ENCODE data around the gene RAC3.

RAC3 gene

DNA sequence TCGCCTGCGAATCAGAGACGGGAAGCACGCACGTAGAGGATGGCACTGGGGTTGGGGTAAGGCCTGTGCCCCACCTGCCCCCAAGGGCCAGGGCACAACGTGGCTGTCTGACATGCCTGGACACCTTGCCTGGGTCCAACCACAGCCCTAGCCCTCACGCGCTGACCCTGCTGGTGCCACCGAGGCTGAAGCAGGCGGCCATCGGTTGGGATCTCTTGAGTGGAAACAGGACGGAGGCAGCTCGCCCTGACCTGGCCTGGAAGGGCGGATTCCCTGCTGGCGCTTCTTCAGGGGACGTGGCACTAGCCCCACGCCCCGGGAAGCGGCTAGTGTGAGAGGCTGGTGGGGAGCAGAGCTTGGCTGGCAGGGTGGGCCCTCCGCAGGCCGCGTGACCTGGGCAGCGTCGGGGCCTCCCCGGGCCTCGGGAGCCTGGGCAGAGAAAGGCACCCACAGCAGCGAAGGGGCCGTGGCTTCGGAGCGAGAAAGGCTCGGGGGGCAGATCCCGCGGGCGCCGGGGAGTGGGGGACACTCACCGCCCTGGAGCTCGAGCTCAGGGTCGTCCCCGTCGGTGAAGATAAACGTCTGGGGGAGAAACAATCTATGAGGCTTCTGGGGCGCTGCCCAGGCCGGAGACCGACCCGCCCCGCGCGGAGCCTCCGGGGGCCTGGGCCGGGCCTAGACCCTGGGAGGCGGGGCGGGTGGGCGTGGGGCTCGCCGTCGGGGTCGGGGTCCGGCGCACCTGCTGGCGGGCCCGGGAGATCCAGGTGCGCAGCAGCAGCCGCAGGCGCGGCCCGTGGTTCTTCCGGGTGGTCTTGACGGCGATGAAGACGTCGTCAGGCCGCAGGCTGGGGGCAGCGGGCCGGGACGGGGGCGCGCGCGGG, 19.5 kb downstream of the RAC3 start:
- Histone ChIP-seq H3K4me1 (ENCODE audit: control insufficient read depth, insufficient read depth, low read length) (peaks cover 18% of the 10 kb centered on the region), H3K4me3 (ENCODE audit: low read length) (peak overlapping the region; percentile 78), H3K27me3 (replicated peaks; ENCODE audit: control insufficient read depth, insufficient read depth, low read length) (no peaks in the 10 kb centered on the region), H3K9me3 (ENCODE audit: control insufficient read depth, low read length) (no peaks in the 10 kb centered on the region), H3K9ac (ENCODE audit: low read length) (peak overlapping the region; percentile 94), H3K36me3 (ENCODE audit: control insufficient read depth, insufficient read depth, low read length, severe bottlenecking) (peaks cover 41% of the 10 kb centered on the region)
- peak; percentile 23 for DNase-seq (ENCODE audit: low read depth)

DNA sequence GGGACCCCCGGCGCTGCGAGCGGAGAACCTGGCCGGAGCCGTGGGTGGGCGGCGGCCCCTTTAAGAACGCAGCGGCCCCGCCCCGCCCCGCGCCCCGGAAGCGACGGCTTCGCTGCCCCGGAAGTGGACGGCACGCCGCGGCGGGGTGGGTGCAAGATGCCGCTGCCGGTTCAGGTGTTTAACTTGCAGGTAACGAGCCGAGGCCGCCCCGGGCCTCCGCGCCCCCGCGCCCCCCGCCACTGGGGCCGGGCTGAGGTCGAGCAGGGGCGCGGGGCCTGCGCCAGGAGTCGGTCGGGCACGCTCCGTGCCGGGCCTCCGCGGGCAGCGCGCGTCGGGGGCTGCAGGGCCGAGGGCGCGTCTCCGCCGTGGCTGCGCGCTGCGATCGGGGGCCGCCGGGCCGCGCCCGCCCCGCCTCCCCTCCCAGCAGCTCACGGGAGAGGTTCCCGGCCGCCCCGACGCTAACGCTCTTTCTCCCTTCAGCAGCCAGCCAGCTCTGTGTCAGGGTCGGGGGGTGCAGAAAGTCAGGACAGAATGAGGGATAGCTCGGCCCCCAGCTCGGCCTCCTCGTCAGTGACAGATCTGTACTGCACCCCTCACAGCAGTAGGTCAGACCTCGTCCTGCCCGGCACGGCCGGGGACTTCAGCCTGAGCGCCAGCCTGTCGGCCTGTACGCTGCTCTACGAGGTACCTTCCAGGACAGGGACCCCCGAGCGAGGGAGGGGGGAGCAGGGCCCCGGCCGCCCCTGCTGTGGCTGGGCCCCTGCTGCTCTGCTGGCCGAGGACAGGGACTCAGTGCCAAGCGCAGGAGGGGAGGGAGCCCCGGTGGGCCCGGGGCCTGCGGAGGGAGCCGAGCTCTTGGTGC, 20.5 kb downstream of the RAC3 start, which contains the start of the genes GPS1 and RFNG:
TSS of gene GPS1 (plus strand) at position 123 of the 862 bp plus-strand sequence. CDS start at position 157, 34 bp downstream.
TSS of gene RFNG (minus strand) at position 36 of the 862 bp plus-strand sequence. CDS start 45 bp downstream, outside the sequence.
- Histone ChIP-seq H3K9me3 (ENCODE audit: control insufficient read depth, low read length) (no peaks in the 10 kb centered on the region), H3K27me3 (replicated peaks; ENCODE audit: control insufficient read depth, insufficient read depth, low read length) (no peaks in the 10 kb centered on the region), H3K4me3 (ENCODE audit: low read length) (peak within 1 kb of the TSS; percentile 91), H3K9ac (ENCODE audit: low read length) (peak within 1 kb of the TSS; percentile 94), H3K36me3 (ENCODE audit: control insufficient read depth, insufficient read depth, low read length, severe bottlenecking) (peaks cover 46% of the 10 kb centered on the region), H3K4me1 (ENCODE audit: control insufficient read depth, insufficient read depth, low read length) (peaks cover 18% of the 10 kb centered on the region)
- DNase-seq (ENCODE audit: low read depth) = peak; percentile 83

DNA sequence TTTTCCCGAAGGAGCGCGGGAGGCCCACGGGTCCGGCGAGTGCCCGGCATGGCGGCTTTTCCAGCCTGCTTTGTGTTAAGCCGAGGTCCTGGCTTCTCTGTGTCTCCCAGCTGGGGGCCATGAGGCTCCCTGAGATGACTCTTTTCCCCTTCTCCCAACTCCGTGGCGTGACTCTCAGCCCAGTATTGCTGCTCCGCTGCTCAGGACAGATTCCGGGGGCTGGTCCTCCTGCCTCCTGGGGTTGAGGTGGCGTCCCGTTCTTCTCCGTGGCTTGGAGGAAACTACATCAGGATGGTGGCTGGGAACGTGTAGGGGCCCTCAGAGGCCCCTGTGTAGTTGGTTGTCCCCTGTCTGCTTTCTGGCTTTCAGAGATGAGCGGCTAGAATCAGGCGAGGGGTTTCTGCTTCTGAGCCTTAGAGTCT, 21.2 kb downstream of the RAC3 start:
- peak overlapping the region; percentile 94 for H3K9ac ChIP-seq (ENCODE audit: low read length)
- peak overlapping the region; percentile 91 for H3K4me3 ChIP-seq (ENCODE audit: low read length)
- no peaks in the 10 kb centered on the region for H3K27me3 ChIP-seq (replicated peaks; ENCODE audit: control insufficient read depth, insufficient read depth, low read length)
- peaks cover 46% of the 10 kb centered on the region for H3K36me3 ChIP-seq (ENCODE audit: control insufficient read depth, insufficient read depth, low read length, severe bottlenecking)
- no peaks in the 10 kb centered on the region for H3K9me3 ChIP-seq (ENCODE audit: control insufficient read depth, low read length)
- peaks cover 18% of the 10 kb centered on the region for H3K4me1 ChIP-seq (ENCODE audit: control insufficient read depth, insufficient read depth, low read length)
- DNase-seq (ENCODE audit: low read depth) = peak; percentile 21

DNA sequence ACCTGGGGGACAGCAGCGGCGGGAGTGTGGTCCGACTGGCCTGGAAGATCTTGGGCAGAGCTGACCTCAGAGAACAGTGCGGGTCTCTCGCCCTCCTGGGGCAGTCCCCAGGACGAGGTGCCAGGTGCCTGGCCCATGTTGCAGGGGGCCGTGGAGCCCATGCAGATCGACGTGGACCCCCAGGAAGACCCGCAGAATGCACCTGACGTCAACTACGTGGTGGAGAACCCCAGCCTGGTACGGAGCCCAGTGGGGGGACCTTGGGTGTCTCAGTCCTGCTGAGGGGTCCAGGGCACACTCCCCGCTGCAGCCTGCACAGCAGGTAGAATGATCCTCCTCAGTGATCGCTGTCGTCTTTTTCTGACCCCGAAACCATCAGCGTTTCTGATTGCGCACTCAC, 21.7 kb downstream of the RAC3 start:
- Histone ChIP-seq H3K4me3 (ENCODE audit: low read length) (peak overlapping the region; percentile 91), H3K36me3 (ENCODE audit: control insufficient read depth, insufficient read depth, low read length, severe bottlenecking) (peaks cover 47% of the 10 kb centered on the region), H3K27me3 (replicated peaks; ENCODE audit: control insufficient read depth, insufficient read depth, low read length) (no peaks in the 10 kb centered on the region), H3K4me1 (ENCODE audit: control insufficient read depth, insufficient read depth, low read length) (peaks cover 18% of the 10 kb centered on the region), H3K9ac (ENCODE audit: low read length) (peak overlapping the region; percentile 94), H3K9me3 (ENCODE audit: control insufficient read depth, low read length) (no peaks in the 10 kb centered on the region)
- no peak for DNase-seq (ENCODE audit: low read depth)

DNA sequence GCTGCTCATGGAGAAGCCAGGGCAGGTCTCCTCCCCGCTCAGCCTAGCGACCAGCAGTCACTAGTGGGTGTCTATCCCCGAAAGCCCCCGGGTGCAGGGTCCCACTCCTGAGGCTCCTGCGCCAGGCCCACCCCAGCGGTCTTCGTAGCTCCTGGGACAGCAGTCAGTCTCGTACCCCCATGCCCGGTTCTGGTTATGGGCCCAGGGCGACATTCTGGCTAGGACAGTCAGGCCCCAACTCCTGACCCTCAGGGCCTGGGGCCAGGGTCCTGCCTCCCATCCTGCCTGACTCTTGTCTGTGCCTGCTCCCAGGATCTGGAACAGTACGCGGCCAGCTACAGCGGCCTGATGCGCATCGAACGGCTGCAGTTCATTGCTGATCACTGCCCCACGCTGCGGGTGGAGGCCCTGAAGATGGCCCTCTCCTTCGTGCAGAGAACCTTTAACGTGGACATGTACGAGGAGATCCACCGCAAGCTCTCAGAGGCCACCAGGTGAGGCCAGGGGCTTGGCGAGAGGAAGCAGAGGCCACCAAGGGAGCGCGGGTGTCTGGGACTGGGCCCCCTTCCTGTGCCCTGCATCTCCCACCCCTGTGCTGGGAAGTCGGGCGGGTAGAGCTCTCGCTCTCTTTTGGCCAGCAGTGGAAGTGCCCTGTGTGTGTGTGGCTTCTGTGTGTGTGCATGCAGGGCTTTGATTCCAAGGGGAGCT, 22.2 kb downstream of the RAC3 start:
- Histone ChIP-seq H3K4me3 (ENCODE audit: low read length) (peak overlapping the region; percentile 91), H3K27me3 (replicated peaks; ENCODE audit: control insufficient read depth, insufficient read depth, low read length) (no peaks in the 10 kb centered on the region), H3K9ac (ENCODE audit: low read length) (peak overlapping the region; percentile 94), H3K36me3 (ENCODE audit: control insufficient read depth, insufficient read depth, low read length, severe bottlenecking) (peaks cover 52% of the 10 kb centered on the region), H3K9me3 (ENCODE audit: control insufficient read depth, low read length) (no peaks in the 10 kb centered on the region), H3K4me1 (ENCODE audit: control insufficient read depth, insufficient read depth, low read length) (peaks cover 18% of the 10 kb centered on the region)
- no peak for DNase-seq (ENCODE audit: low read depth)

DNA sequence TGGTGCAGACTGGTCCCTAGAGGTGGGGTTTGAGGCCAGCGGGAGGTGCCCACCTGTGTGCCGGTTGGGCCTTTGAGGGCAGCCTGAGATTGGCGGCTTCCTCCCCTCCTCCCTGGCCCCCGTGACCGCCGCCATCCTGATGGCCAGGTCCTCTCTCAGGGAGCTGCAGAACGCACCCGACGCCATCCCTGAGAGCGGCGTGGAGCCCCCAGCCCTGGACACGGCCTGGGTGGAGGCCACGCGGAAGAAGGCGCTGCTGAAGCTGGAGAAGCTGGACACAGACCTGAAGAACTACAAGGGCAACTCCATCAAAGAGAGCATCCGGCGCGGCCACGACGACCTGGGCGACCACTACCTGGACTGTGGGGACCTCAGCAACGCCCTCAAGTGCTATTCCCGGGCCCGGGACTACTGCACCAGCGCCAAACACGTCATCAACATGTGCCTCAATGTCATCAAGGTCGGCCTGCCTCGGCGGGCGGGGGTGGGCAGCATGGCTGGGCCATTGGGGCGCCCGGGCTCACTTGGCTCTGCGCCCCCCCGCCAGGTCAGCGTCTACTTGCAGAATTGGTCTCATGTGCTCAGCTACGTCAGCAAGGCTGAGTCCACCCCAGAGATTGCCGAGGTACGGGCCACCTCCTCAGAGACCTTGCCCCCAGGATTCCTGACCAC, 23.0 kb downstream of the RAC3 start:
- DNase-seq (ENCODE audit: low read depth) = no peak
- no peak overlapping the region for H3K4me3 ChIP-seq (ENCODE audit: low read length)
- no peaks in the 10 kb centered on the region for H3K27me3 ChIP-seq (replicated peaks; ENCODE audit: control insufficient read depth, insufficient read depth, low read length)
- H3K9me3 ChIP-seq (ENCODE audit: control insufficient read depth, low read length) = no peaks in the 10 kb centered on the region
- peaks cover 18% of the 10 kb centered on the region for H3K4me1 ChIP-seq (ENCODE audit: control insufficient read depth, insufficient read depth, low read length)
- H3K36me3 ChIP-seq (ENCODE audit: control insufficient read depth, insufficient read depth, low read length, severe bottlenecking) = peaks cover 55% of the 10 kb centered on the region
- peak overlapping the region; percentile 25 for H3K9ac ChIP-seq (ENCODE audit: low read length)

DNA sequence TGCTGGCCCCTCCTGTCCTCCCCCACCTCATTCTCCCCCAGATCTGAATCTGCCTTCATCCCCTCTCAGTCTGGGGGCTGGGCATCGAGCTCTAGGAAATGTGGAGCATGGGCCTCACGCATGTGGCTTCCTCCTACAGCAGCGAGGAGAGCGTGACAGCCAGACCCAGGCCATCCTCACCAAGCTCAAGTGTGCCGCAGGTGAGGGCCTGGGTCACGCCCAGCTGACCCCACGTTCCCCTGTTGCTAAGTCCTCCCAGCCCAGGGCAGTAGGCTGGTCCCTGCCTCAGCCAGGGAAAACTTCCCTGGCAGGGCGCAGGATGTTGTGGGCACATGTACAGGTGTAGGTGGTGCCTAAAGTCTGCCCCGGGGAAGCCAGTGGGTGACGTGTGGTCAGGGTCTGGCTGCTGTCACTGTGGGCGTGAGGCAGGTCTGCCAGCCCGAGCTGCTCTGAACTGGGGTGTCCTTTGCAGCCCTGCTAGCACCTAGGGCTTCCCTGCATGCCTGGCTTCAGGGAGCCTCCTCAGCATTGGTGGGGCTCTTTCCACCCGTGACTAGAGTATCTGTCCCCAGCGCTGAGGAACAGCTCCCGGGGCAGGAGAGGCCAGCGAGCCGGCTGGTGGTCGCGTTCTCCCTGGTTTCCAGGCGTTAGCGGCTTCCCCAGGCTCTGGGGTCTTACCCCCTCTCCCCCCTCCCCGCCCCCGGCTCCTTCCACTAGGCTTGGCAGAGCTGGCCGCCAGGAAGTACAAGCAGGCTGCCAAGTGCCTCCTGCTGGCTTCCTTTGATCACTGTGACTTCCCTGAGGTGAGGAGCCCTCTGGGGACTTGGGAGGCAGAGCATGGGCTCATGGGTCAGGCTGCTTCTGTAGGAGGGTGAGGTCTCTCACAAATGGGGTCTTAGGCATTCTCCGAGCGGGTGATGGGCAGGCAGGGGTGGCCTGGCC, 23.8 kb downstream of the RAC3 start:
- no peak for DNase-seq (ENCODE audit: low read depth)
- H3K27me3 ChIP-seq (replicated peaks; ENCODE audit: control insufficient read depth, insufficient read depth, low read length) = no peaks in the 10 kb centered on the region
- H3K9me3 ChIP-seq (ENCODE audit: control insufficient read depth, low read length) = no peaks in the 10 kb centered on the region
- no peak overlapping the region for H3K9ac ChIP-seq (ENCODE audit: low read length)
- peaks cover 63% of the 10 kb centered on the region for H3K36me3 ChIP-seq (ENCODE audit: control insufficient read depth, insufficient read depth, low read length, severe bottlenecking)
- H3K4me3 ChIP-seq (ENCODE audit: low read length) = no peak overlapping the region
- peaks cover 15% of the 10 kb centered on the region for H3K4me1 ChIP-seq (ENCODE audit: control insufficient read depth, insufficient read depth, low read length)

DNA sequence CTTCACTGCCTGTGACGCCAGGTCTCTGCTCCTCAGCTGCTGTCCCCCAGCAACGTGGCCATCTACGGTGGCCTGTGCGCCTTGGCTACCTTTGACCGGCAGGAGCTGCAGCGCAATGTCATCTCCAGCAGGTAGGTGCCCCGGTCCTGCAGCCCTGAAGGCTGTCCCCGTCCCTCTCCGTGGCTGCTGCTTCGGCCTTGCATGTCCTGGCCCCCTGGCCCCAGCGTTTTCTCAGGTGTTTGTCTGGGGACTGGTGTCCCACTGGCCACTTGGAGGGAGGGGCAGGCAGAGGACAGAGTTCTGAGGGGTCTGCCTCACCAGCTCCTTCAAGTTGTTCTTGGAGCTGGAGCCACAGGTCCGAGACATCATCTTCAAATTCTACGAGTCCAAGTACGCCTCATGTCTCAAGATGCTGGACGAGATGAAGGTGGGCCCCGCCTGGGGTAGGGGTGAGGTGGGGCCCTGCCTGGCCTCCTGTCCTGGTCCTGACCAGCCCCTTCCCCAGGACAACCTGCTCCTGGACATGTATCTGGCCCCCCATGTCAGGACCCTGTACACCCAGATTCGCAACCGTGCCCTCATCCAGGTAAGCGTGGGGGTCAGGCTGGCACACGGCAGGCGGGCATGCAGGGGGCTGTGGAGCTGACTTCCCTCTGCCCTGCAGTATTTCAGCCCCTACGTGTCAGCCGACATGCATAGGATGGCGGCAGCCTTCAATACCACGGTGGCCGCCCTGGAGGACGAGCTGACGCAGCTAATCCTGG, 24.7 kb downstream of the RAC3 start:
- no peak overlapping the region for H3K4me3 ChIP-seq (ENCODE audit: low read length)
- H3K27me3 ChIP-seq (replicated peaks; ENCODE audit: control insufficient read depth, insufficient read depth, low read length) = no peaks in the 10 kb centered on the region
- H3K9me3 ChIP-seq (ENCODE audit: control insufficient read depth, low read length) = no peaks in the 10 kb centered on the region
- peaks cover 72% of the 10 kb centered on the region for H3K36me3 ChIP-seq (ENCODE audit: control insufficient read depth, insufficient read depth, low read length, severe bottlenecking)
- no peak overlapping the region for H3K9ac ChIP-seq (ENCODE audit: low read length)
- DNase-seq (ENCODE audit: low read depth) = no peak
- peaks cover 9% of the 10 kb centered on the region for H3K4me1 ChIP-seq (ENCODE audit: control insufficient read depth, insufficient read depth, low read length)

DNA sequence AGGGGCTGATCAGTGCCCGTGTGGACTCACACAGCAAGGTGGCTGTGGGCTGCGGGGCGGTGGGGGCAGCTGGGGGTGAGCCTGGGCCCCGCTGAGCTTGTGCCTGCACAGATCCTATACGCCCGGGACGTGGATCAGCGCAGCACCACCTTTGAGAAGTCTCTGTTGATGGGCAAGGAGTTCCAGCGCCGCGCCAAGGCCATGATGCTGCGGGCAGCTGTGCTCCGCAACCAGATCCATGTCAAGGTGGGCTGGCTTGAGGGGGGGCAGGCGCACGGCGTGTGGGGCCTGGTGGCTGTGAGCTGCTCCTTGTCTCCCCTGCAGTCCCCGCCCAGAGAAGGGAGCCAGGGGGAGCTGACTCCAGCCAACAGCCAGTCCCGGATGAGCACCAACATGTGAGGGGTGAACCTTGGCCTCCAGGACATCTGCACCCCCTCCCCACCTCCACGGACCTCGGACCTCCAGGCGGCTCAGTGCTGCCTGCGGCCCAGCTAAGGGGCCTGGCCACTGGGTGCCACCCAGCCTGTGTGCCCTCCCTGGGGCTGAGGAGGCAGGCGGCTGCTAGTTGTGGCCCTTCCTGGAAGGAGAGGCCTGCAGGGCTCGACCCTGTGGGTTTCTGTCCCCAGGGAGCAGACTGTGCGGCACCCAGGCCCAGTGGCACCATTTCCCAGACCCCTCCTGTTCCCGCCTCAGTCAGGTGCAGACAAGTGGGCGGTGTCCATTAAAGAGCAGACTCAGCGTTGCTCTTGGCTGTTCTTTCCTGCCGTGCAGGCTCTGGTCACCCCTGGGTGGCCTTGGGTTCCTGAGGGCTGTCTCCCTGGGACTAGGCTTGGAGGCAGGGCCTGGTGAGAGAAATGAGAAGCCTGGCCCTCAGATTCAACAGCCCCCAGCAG, 25.5 kb downstream of the RAC3 start:
- Histone ChIP-seq H3K36me3 (ENCODE audit: control insufficient read depth, insufficient read depth, low read length, severe bottlenecking) (peaks cover 78% of the 10 kb centered on the region), H3K9ac (ENCODE audit: low read length) (no peak overlapping the region), H3K9me3 (ENCODE audit: control insufficient read depth, low read length) (no peaks in the 10 kb centered on the region), H3K4me1 (ENCODE audit: control insufficient read depth, insufficient read depth, low read length) (peaks cover 9% of the 10 kb centered on the region), H3K27me3 (replicated peaks; ENCODE audit: control insufficient read depth, insufficient read depth, low read length) (no peaks in the 10 kb centered on the region), H3K4me3 (ENCODE audit: low read length) (no peak overlapping the region)
- DNase-seq (ENCODE audit: low read depth) = no peak
